ENCODE data around the gene RBMS3. TPM values are rescaled to one million over a fixed set of nuclear protein-coding genes. Genes with fewer than 3 reads are reported as not detected.

RBMS3 gene
- total and polyA plus RNA-seq, 2 of the 8 experiments (the other 6 are each of a cell fraction or from before 2014, with no cell fraction given): 3.7 to 6.9 TPM

GRCh38 chr3:29382409-29382808 lies 101.5 kb downstream of the RBMS3 start:
- no peaks in the 10 kb centered on the region for H3K27me3 ChIP-seq (replicated peaks in 1 of 4; ENCODE audit: control insufficient read depth in 3 of 4, extremely low read depth in 1 of 4, insufficient read depth in 3 of 4, low read length in 3 of 4)
- H3K79me2 ChIP-seq (ENCODE audit: control insufficient read depth in 1 of 2, insufficient read depth in 2 of 2, low read length in 2 of 2): no peaks in the 10 kb centered on the region
- no peak overlapping the region for H4K8ac ChIP-seq (ENCODE audit: extremely low read depth, insufficient read depth, low read length)
- no peak overlapping the region for H3K9ac ChIP-seq (replicated peaks in 1 of 4; ENCODE audit: extremely low read depth in 1 of 4, low read depth in 3 of 4, low read length in 3 of 4)
- TF ChIP-seq HDAC6 (IDR thresholded peaks at IDR 0.05; ENCODE audit: low read depth, low read length) (no peak), PHF8 (conservative IDR thresholded peaks at IDR 0.05; ENCODE audit: low read depth, low read length) (no peak), NANOG (IDR thresholded peaks at IDR 0.05; ENCODE audit: insufficient read depth, low read depth, low read length, poor library complexity, severe bottlenecking) (no peak), RAD21 (IDR thresholded peaks at IDR 0.05 in 1 of 2, conservative IDR thresholded peaks at IDR 0.05 in 1 of 2; ENCODE audit: low read depth in 2 of 2, low read length in 2 of 2) (no peak), NRF1 (IDR thresholded peaks at IDR 0.05; ENCODE audit: low read depth, low read length) (no peak), POLR2AphosphoS5 (IDR thresholded peaks at IDR 0.05; ENCODE audit: low read depth, low read length) (no peak), RBBP5 (IDR thresholded peaks at IDR 0.05; ENCODE audit: borderline replicate concordance, low read depth, low read length) (no peak), EP300 (IDR thresholded peaks at IDR 0.05; ENCODE audit: borderline replicate concordance in 1 of 2, low read depth in 2 of 2, low read length in 2 of 2) (no peak)
- no peak overlapping the region for H3K4me3 ChIP-seq (ENCODE audit: extremely low read depth in 1 of 4, insufficient read depth in 2 of 4, low read depth in 3 of 4, low read length in 4 of 4)
- H3K4ac ChIP-seq (replicated peaks; ENCODE audit: insufficient read length, low read depth, low read length): no peak overlapping the region
- no peaks in the 10 kb centered on the region for H4K20me1 ChIP-seq (replicated peaks in 1 of 2; ENCODE audit: control insufficient read depth in 1 of 2, insufficient read depth in 2 of 2, low read length in 2 of 2)
- no peaks in the 10 kb centered on the region for H3K23me2 ChIP-seq (ENCODE audit: low read depth, low read length)
- no peak for DNase-seq (ENCODE audit: low read depth in 1 of 2, low spot score in 2 of 2)
- H2AK5ac ChIP-seq (ENCODE audit: low read depth, low read length): no peak overlapping the region
- no peak overlapping the region for H2BK12ac ChIP-seq (ENCODE audit: low read depth, low read length)
- H3K23ac ChIP-seq (ENCODE audit: insufficient read length): no peak overlapping the region
- H2BK5ac ChIP-seq (ENCODE audit: low read depth, low read length): no peak overlapping the region
- no peaks in the 10 kb centered on the region for H3K36me3 ChIP-seq (ENCODE audit: control insufficient read depth in 2 of 4, insufficient read depth in 4 of 4, low read length in 3 of 4)
- H3K56ac ChIP-seq (replicated peaks; ENCODE audit: insufficient read length, low read depth, low read length): no peak overlapping the region
- 85 to 100% methylated on average over 2 to 6 of the region's 6 CpGs for WGBS, 2 experiments (ENCODE audit: extremely low coverage in 1 of 2, insufficient coverage in 1 of 2, insufficient read length in 1 of 2, insufficient replicate concordance in 2 of 2, low coverage in 1 of 2, low lambda C conversion rate in 2 of 2, missing lambda C conversion rate in 1 of 2)
- no peak overlapping the region for H2BK120ac ChIP-seq (replicated peaks; ENCODE audit: low read depth, low read length)
- H3K79me1 ChIP-seq (ENCODE audit: low read depth, low read length): no peaks in the 10 kb centered on the region
- no peak overlapping the region for H2AFZ ChIP-seq (ENCODE audit: low read length)
- no peak overlapping the region for H3K18ac ChIP-seq (ENCODE audit: extremely low read depth, low read length)
- no peak overlapping the region for H4K91ac ChIP-seq (replicated peaks; ENCODE audit: insufficient read length, low read length)
- no peaks in the 10 kb centered on the region; a peak in 1 of 4 replicates for H3K9me3 ChIP-seq (ENCODE audit: insufficient read depth in 2 of 2, low read depth in 1 of 2, low read length in 1 of 2)
- H3K4me1 ChIP-seq (replicated peaks in 1 of 4; ENCODE audit: control insufficient read depth in 3 of 4, insufficient read depth in 4 of 4, low read length in 3 of 4): no peaks in the 10 kb centered on the region
- no peak overlapping the region for H3K14ac ChIP-seq (ENCODE audit: insufficient read length)
- H2BK15ac ChIP-seq (ENCODE audit: low read length): no peak overlapping the region
- H3K4me2 ChIP-seq (ENCODE audit: insufficient read depth in 1 of 2, low read depth in 2 of 2, low read length in 2 of 2): no peak overlapping the region
- H2BK20ac ChIP-seq (ENCODE audit: low read length): no peak overlapping the region
- ChIA-PET CTCF (ENCODE audit: partially characterized antibody) (no interaction called here), POLR2A (ENCODE audit: partially characterized antibody) (no interaction called here)
- H3K27ac ChIP-seq (ENCODE audit: low read depth, low read length): no peak overlapping the region
- no peak for FAIRE-seq
- no peak overlapping the region for H4K5ac ChIP-seq (ENCODE audit: insufficient read length, low read depth, low read length)
